Measurements from ENCODE around the gene LONRF3.
"Not testable (repeated sequence)": the region's sequence is repeated elsewhere in the genome, so short reads cannot be mapped to it uniquely, and the experiment has no call there.

LONRF3 gene

DNA sequence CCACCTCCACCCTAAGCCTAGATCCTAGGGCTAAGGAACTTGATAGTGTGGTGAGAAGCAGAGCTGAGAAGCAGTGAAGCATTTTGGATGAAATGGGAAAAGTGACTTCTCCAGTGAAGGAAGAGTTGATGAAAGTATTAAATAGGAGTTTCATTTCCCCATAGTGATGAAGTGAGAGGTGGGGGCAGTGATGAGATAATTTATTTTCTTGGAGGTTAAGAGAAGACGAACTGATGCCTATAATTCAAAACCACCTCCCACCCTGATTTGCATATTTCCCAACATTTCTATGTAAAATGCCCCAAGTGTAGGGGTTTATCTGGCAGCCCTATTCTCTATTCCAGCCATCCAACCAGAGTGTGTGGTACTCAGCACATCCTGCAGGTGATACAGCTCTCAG, 6.3 kb downstream of the LONRF3 start:
- FAIRE-seq (no peak), DNase-seq (ENCODE audit: extremely low spot score, insufficient read length, low read depth) (no peak)

DNA sequence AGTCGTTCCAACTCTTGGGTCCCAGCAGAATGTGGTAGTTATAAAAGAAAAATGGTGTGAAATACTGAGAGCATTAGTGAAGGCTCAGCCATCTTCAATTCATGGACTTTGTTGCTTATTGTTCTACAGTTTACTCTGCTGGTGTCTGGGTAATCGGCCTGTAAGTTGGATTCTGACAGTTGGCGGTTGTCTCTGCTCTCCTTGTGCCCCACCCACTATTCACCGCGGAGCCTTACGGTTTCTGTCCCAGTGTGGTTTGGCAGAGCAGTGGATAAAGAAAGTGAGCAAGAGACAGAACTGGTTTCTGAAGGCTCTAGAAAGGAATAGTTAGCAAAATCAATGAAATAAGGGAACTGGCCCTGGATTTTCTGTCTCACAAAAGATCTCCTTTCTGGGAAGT, 9.1 kb downstream of the LONRF3 start:
- DNase-seq (ENCODE audit: extremely low spot score, insufficient read length, low read depth) = no peak
- no peak for FAIRE-seq

- FAIRE-seq = no peak
Observed at GRCh38 chrX:118988911-118989310, 14.5 kb downstream of the LONRF3 start.

GRCh38 chrX:118989886-118990285, 15.5 kb downstream of the LONRF3 start:
- no peak for DNase-seq (ENCODE audit: extremely low spot score, insufficient read length, low read depth)
- no peak for FAIRE-seq

More at GRCh38 chrX:118988911-118989310, 14.5 kb downstream of the LONRF3 start:
- DNase-seq (ENCODE audit: extremely low spot score, insufficient read length, low read depth) = no peak

DNA sequence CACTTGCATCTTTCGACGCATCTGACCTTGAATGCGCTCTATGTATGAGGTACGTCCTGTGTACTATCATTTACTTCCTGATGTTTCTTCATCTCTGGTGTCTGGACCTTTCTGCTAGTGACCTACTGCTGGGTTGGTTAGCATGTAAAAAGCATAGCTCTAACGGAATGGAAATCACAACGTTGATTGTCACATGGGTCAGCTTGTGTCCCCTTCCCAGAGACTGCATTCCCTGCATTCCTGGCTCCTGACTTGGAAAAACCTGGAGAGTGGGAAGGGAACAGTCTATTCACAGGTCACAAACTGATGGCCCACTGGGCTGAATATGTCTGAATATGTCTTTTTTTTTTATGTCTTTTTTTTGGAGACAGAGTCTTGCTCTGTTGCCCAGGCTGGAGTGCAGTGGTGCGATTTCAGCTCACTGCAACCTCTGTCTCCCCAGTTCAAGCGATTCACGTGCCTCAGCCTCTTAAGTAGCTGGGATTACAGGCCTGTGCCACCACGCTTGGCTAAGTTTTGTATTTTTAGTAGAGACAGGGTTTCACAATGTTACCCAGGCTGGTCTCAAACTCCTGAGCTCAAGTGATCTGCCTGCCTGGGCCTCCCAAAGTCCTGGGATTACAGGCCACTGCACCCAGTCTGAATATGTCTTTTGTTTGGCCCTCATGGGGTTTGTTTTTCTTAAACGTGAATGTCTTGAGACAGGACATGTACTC, 16.3 kb downstream of the LONRF3 start:
- FAIRE-seq = no peak

DNA sequence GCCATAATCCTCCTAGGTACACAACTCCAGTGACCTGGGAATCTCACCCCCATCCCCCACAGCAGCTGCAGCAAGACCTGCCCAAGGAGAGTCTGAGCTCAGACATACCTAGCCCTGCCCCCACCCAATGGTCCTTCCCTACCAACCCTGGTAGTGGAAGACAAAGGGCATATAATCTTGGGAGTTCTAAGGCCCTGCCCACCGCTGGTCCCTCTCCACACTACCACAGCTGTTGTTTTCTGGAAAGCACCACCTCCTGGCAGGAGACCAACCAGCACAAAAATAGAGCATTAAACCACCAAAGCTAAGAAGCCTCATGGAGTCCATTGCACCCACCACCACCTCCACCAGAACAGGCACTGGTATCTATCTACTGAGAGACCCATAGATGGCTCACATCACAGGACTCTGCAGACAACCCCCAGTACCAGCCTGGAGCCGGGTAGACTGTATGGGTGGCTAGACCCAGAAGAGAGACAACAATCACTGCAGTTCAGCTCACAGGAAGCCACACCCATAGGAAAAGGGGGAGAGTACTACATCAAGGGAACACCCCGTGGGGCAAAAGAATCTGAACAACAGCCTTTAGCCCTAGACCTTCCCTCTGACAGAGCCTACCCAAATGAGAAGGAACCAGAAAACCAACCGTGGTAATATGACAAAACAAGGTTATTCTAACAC, 18.2 kb downstream of the LONRF3 start:
- DNase-seq (ENCODE audit: extremely low spot score, insufficient read length, low read depth); FAIRE-seq: not testable (repeated sequence)

More for the DNA sequence above, 16.3 kb downstream of the LONRF3 start:
- no peak for DNase-seq (ENCODE audit: extremely low spot score, insufficient read length, low read depth)

DNA sequence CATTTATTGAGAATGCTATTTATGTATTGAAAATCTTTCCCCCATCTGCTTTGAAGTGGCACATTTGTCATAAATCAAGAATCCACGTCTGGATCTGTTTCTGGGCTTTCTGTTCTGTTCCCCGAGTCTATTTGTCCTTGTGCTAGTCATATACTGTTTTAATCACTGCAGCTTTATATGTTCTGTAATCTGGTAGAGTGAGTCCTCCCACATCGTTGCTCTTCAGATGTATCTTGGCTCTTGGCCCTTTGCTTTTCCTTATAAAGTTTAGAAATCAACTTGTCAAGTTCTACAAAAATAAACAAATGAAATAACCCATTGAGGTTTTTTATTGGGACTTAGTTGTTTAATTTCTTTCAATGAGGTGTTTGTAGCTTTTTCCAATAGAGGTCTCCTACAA, 29.0 kb downstream of the LONRF3 start:
- FAIRE-seq (no peak), DNase-seq (ENCODE audit: extremely low spot score, insufficient read length, low read depth) (no peak)

- DNase-seq (ENCODE audit: extremely low spot score, insufficient read length, low read depth) (no peak), FAIRE-seq (peak; percentile 84)
Observed at GRCh38 chrX:119004920-119005524, 30.6 kb downstream of the LONRF3 start.

DNA sequence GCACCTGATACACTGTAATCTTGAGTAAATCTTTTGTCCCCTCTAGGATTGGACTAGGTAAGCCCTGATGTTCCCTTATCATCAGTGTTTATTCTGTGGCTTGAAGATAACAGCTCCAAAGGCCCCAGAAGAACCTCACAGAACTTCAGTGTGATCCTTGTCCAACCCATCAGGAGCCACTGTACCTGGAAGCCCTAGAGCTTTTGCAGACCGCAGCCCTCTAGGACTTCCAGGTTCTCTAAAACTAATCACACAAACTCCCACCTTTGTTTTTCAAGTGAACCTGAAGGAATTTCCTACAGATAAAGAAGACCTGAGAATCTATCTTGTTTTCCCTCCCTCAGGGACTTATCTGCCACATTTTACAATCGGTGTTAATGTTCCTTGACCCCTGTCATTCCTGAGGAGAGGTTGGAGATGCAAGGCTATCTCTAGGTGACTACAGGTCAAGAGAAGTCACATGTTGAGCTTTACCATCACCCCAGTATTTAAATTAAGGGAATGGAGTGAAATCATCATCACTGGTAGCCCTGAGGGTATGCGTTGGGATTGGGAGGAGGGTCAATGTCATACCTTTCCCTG, 32.9 kb downstream of the LONRF3 start:
- FAIRE-seq = no peak

DNA sequence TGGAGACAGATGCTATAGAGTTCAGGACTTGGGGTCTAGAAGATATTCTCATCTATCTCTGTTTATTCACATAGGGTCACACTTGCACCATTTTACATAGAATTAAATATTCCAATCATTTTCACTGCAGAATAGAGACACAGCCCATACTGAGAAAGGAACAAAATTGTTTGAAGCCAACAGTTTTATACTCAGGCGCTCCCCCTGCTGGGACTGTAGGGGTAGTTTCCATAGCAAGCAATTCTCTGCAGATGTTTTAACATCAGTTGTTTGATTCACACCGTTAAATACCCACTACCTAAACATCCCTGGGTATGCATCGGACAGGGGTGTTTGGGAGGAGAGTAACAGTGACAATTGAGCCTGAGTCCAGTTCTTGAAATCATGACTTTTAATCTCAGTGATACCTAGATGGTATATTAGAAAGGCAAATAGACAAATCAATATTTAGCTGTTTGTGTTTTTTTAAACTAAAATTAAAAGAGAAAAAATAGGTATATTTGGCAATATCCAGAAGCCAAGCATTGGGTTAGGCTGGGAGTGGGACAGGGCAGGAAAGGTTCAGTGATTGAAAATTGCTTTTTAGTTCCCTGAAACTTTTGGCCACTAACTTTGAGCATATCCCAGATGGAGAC, 33.8 kb downstream of the LONRF3 start:
- FAIRE-seq = peak; percentile 67
- DNase-seq (ENCODE audit: extremely low spot score, insufficient read length, low read depth) = no peak

More for the DNA sequence above, 32.9 kb downstream of the LONRF3 start:
- no peak for DNase-seq (ENCODE audit: extremely low spot score, insufficient read length, low read depth)

DNA sequence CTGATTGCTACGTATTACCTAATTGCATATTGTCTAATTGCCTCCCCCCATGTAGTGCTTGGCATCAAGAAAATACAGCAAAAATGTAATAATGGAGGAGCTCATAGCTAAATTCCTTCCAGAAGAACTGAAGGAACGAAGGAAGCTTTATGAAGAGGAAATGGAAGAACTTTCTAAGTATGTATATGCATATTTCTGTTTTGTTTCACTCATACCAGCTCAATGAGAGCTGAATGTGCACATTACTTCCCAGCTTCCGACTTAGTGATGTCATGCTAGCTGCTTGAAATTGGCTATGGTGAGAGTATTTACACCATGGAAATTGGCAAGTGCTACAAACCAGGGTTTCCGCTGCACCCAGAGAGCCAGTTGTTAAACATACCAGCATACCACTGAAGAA, 34.7 kb downstream of the LONRF3 start:
- FAIRE-seq = no peak
- DNase-seq (ENCODE audit: extremely low spot score, insufficient read length, low read depth) = no peak

DNA sequence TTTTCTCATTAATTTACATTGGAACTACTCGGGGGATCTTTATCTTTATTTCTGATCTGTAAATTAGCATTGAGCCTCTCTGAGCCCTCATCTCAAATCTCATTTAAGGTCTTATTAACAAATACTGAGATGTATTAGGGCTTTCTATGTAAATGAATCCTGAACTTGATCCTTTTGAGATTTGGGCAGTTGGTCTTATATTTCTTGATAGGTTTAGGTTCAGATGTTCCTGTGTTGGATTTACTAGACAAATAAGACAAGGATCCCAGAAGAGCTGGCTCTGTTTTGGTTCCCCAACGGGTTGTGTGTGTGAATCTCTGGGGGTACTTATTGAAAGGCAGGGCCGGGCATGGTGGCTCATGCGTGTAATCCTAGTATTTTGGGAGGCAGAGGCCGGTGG, 36.1 kb downstream of the LONRF3 start:
- no peak for DNase-seq (ENCODE audit: extremely low spot score, insufficient read length, low read depth)
- FAIRE-seq = no peak

GRCh38 chrX:119013164-119013563, 38.7 kb downstream of the LONRF3 start:
- DNase-seq (ENCODE audit: extremely low spot score, insufficient read length, low read depth) (no peak), FAIRE-seq (no peak)

DNA sequence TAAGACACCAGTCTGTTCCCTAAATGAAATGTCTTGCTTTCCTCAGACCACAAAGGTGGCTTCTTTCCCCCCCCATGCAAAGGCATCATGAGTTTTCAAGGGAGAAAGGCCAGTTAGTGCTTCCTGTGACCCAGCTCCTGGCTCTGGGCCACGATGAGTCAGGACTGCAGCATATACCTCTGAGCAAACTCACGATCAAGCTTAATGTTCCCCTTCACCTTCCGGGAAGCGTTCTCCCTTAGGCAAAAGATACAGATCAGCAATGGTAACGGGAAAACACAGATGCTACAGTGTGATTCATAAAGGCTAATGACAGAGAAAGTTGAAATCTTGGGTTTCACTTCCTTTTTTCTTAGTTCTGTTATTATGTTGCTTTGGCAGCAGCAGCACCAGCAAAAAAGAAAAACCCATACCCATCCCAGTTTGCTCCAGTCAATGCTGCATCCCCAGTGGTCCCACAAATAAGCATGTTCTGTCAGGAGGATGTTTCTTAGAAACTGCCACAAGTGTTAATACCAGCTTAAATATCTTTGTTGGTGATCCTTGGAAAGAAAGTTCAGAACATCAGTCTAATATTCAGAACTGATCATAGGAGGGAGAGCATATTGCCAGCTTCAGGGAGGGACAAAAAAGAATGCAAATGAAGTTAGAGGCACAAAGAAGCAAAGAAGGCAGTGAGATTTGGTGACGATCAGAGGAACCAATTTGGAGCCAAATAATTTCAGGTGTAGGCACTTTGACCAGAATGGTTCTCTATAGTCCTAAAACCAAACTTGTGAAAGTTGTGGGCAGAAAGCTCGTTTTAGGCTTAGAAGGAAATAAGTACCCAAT, 41.2 kb downstream of the LONRF3 start:
- DNase-seq (ENCODE audit: extremely low spot score, insufficient read length, low read depth) (no peak), FAIRE-seq (peak; percentile 93)

DNA sequence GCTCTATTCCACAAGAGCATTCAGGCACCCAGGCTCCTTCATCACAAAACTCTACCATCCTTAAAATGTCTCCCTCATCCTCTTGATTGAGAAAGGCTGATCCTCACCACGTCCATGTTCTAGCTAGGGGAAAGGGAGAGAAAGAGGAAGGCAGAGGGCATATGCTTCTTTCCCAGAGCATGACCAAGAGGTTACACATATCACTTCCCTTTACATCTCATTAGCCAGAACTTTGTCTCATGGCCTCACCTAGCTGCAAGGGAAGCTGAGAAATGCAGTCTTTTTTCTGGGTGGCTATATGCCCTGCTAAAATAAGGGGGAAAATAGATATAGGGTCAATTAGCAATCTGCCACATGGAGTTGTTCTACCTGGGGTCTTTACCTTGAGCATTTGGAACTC, 42.7 kb downstream of the LONRF3 start:
- no peak for DNase-seq (ENCODE audit: extremely low spot score, insufficient read length, low read depth)
- FAIRE-seq = no peak

DNA sequence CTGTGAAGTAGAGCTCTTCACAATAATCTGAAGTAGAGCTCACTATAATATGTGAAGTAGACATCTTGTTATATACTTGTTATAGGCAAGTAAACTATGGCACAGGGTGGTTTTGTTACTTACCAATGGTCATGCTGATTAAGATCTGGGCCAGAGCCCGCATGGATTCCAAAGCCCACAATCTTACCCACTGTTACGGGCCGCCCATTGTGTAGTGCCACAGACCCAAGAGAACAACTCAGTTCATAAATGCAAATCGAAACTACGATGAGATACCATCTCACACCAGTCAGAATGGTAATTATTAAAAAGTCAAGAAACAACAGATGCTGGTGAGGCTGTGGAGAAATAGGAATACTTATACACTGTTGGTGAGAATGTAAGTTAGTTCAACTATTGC, 51.5 kb downstream of the LONRF3 start:
- FAIRE-seq (no peak), DNase-seq (ENCODE audit: extremely low spot score, insufficient read length, low read depth) (no peak)

- not testable (repeated sequence) for FAIRE-seq; DNase-seq (ENCODE audit: extremely low spot score, insufficient read length, low read depth)
Observed at GRCh38 chrX:119026344-119026743, 51.9 kb downstream of the LONRF3 start.

DNA sequence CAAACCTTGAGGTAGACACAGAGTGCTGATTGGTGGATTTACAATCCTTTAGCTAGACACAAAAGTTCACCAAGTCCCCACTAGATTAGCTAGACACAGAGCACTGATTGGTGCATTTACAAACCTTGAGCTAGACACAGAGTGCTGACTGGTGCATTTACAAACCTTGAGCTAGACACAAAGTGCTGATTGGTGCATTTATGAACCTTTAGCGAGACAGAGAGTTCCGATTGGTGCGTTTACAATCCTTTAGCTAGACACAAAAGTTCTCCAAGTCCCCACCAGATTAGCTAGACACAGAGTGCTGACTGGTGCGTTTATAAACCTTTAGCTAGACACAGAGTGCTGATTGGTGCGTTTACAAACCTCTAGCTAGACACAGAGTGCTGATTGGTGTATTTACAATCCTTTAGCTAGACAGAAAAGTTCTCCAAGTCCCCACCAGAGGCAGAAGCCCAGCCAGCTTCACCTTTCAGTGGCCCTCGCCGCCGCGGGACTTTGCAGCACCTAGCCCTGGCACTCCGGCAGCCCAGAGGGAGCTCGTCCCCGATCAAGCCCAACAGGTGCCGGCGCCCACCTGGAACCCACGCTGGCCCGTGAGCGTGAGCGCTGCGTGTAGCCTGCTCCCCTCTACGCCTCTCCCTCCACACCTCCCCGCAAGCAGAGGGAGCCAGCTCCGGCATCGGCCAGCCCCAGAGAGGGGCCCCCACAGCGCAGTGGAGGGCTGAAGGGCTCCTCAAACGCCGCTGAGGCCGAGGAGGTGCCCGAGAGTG, 53.7 kb downstream of the LONRF3 start:
- not testable (repeated sequence) for DNase-seq (ENCODE audit: extremely low spot score, insufficient read length, low read depth); FAIRE-seq
